H1 (cell line): ENCODE measurements around the gene COL19A1. TPM values are rescaled to one million over a fixed set of nuclear protein-coding genes. Genes with fewer than 3 reads are reported as not detected.

Experiments used
- CTCF ChIA-PET: fragments of 300-600 bp; sonication (Branson Sonifier 250); formaldehyde crosslinking; loops from one replicate; lab custom pipeline; 2021; ENCODE audit not compliant: partially characterized antibody; lab: Charles Lee
- POLR2A ChIA-PET: fragments of 300-600 bp; sonication (Branson Sonifier 250); formaldehyde crosslinking; loops from one replicate; lab custom pipeline; 2021; ENCODE audit warnings: inconsistent platforms; ENCODE audit not compliant: partially characterized antibody; lab: Charles Lee
- DNase-seq, 2 experiments: peaks; one replicate each; pipeline versions ENCODE4 v3.0.0 to v3.0.0-alpha.2; 2010 to 2022; ENCODE audit warnings: low spot score in 2 of 2, low read depth in 1 of 2, mixed read lengths in 1 of 2
- FAIRE-seq: peaks from 2 replicates; lab custom pipeline; 2011; peaks lifted over from hg19 to GRCh38; lab: Jason Lieb, UNC
- H2AFZ ChIP-seq: 2 replicates; pipeline ENCODE4 v1.8.1; 2012; ENCODE audit warnings: low read length, inconsistent platforms
- H2AK5ac ChIP-seq: 2 replicates; pipeline ENCODE4 v1.6.1; 2013; ENCODE audit warnings: low read depth, low read length
- H2BK120ac ChIP-seq: replicated peaks from 2 replicates; pipeline ENCODE3; 2013; ENCODE audit warnings: low read depth, low read length, inconsistent platforms
- H2BK12ac ChIP-seq: 2 replicates; pipeline ENCODE4 v1.6.1; 2013; ENCODE audit warnings: low read depth, low read length
- H2BK15ac ChIP-seq: 2 replicates; pipeline ENCODE4 v1.6.1; 2013; ENCODE audit warnings: low read length
- H2BK20ac ChIP-seq: 2 replicates; pipeline ENCODE4 v1.6.1; 2013; ENCODE audit warnings: low read length
- H2BK5ac ChIP-seq: 2 replicates; pipeline ENCODE4 v1.6.1; 2013; ENCODE audit warnings: low read depth, low read length
- H3K14ac ChIP-seq: 2 replicates; pipeline ENCODE4 v1.6.1; 2013; ENCODE audit warnings: inconsistent platforms; ENCODE audit not compliant: insufficient read length
- H3K18ac ChIP-seq: 2 replicates; pipeline ENCODE4 v1.6.1; 2013; ENCODE audit warnings: low read length; ENCODE audit errors: extremely low read depth
- H3K23ac ChIP-seq: 2 replicates; pipeline ENCODE4 v1.6.1; 2013; ENCODE audit warnings: inconsistent platforms; ENCODE audit not compliant: insufficient read length
- H3K23me2 ChIP-seq: 2 replicates; pipeline ENCODE4 v1.6.1; 2013; ENCODE audit warnings: low read depth, low read length
- H3K27ac ChIP-seq: 2 replicates; pipeline ENCODE4 v1.6.1; 2011; ENCODE audit warnings: low read depth, low read length, inconsistent platforms
- H3K27me3 ChIP-seq, 4 experiments: replicated peaks in 1 of 4; 1 replicate in 1 of 4; 2 replicates in 3 of 4; pipeline versions ENCODE4 v1.6.1 to v1.8.1; 2011 to 2013; ENCODE audit warnings: low read length in 3 of 4, mild to moderate bottlenecking in 3 of 4, inconsistent platforms in 2 of 4, mixed read lengths in 2 of 4, moderate library complexity in 1 of 4; ENCODE audit not compliant: control insufficient read depth in 3 of 4, insufficient read depth in 3 of 4; ENCODE audit errors: extremely low read depth in 1 of 4
- H3K36me3 ChIP-seq, 4 experiments: 2 replicates each; pipeline versions ENCODE4 v1.6.1 to v1.8.1; 2011 to 2013; ENCODE audit warnings: mild to moderate bottlenecking in 4 of 4, low read length in 3 of 4, moderate library complexity in 2 of 4, control low read depth in 1 of 4, inconsistent platforms in 1 of 4; ENCODE audit not compliant: insufficient read depth in 4 of 4, control insufficient read depth in 2 of 4
- H3K4ac ChIP-seq: replicated peaks from 2 replicates; pipeline ENCODE3; 2013; ENCODE audit warnings: low read length, low read depth, mixed read lengths, inconsistent platforms; ENCODE audit not compliant: insufficient read length
- H3K4me1 ChIP-seq, 4 experiments: replicated peaks in 1 of 4; 1 replicate in 1 of 4; 2 replicates in 3 of 4; pipeline versions ENCODE4 v1.6.1 to v1.8.1; 2011 to 2013; ENCODE audit warnings: low read length in 3 of 4, inconsistent platforms in 2 of 4, mixed read lengths in 1 of 4; ENCODE audit not compliant: insufficient read depth in 4 of 4, control insufficient read depth in 3 of 4
- H3K4me2 ChIP-seq, 2 experiments: 2 replicates each; pipeline versions ENCODE4 v1.6.1 to v1.8.1; 2011 to 2013; ENCODE audit warnings: low read depth in 2 of 2, low read length in 2 of 2, control low read depth in 1 of 2, inconsistent platforms in 1 of 2, mild to moderate bottlenecking in 1 of 2; ENCODE audit not compliant: insufficient read depth in 1 of 2
- H3K4me3 ChIP-seq, 4 experiments: fragments of 200-600, 300-600 bp in 1 of 4; sonication (generic), shearing (Covaris generic), sonication (Bioruptor Twin) in 1 of 4; 2 replicates each; pipeline versions ENCODE4 v1.5.1 to v1.8.1; 2011 to 2016; ENCODE audit warnings: low read length in 4 of 4, low read depth in 3 of 4, control low read depth in 2 of 4, inconsistent platforms in 2 of 4, mild to moderate bottlenecking in 2 of 4, mixed read lengths in 1 of 4, moderate library complexity in 1 of 4; ENCODE audit not compliant: insufficient read depth in 2 of 4; ENCODE audit errors: extremely low read depth in 1 of 4
- H3K56ac ChIP-seq: replicated peaks from 2 replicates; pipeline ENCODE3; 2013; ENCODE audit warnings: low read depth, mild to moderate bottlenecking, mixed read lengths, low read length, inconsistent platforms; ENCODE audit not compliant: insufficient read length
- H3K79me1 ChIP-seq: 2 replicates; pipeline ENCODE4 v1.6.1; 2013; ENCODE audit warnings: low read depth, low read length, control low read depth
- H3K79me2 ChIP-seq, 2 experiments: 2 replicates each; pipeline versions ENCODE4 v1.6.1 to v1.8.1; 2012 to 2013; ENCODE audit warnings: low read length in 2 of 2, mild to moderate bottlenecking in 2 of 2, inconsistent platforms in 1 of 2; ENCODE audit not compliant: insufficient read depth in 2 of 2, control insufficient read depth in 1 of 2
- H3K9ac ChIP-seq, 4 experiments: replicated peaks in 1 of 4; 1 replicate in 1 of 4; 2 replicates in 3 of 4; pipeline versions ENCODE4 v1.6.1 to v1.8.1; 2011 to 2013; ENCODE audit warnings: low read depth in 3 of 4, low read length in 3 of 4, control low read depth in 2 of 4, mild to moderate bottlenecking in 2 of 4, moderate library complexity in 2 of 4, inconsistent platforms in 1 of 4; ENCODE audit errors: extremely low read depth in 1 of 4
- H3K9me3 ChIP-seq, 2 experiments: 2 replicates each; pipeline versions ENCODE4 v1.6.1 to v1.8.1; 2012 to 2013; ENCODE audit warnings: mild to moderate bottlenecking in 2 of 2, moderate library complexity in 2 of 2, control low read depth in 1 of 2, inconsistent platforms in 1 of 2, low read depth in 1 of 2, low read length in 1 of 2, mixed read lengths in 1 of 2; ENCODE audit not compliant: insufficient read depth in 2 of 2
- H4K20me1 ChIP-seq, 2 experiments: replicated peaks in 1 of 2; 2 replicates each; pipeline versions ENCODE3 to v1.8.1; 2011 to 2013; ENCODE audit warnings: inconsistent platforms in 2 of 2, low read length in 2 of 2, mild to moderate bottlenecking in 1 of 2; ENCODE audit not compliant: insufficient read depth in 2 of 2, control insufficient read depth in 1 of 2
- H4K5ac ChIP-seq: 2 replicates; pipeline ENCODE4 v1.6.1; 2013; ENCODE audit warnings: low read length, low read depth, mixed read lengths, inconsistent platforms; ENCODE audit not compliant: insufficient read length
- H4K8ac ChIP-seq: 2 replicates; pipeline ENCODE4 v1.8.0; 2013; ENCODE audit warnings: mild to moderate bottlenecking, moderate library complexity, low read length, inconsistent platforms; ENCODE audit not compliant: insufficient read depth; ENCODE audit errors: extremely low read depth
- H4K91ac ChIP-seq: replicated peaks from 2 replicates; pipeline ENCODE3; 2013; ENCODE audit warnings: low read length, mixed read lengths, inconsistent platforms; ENCODE audit not compliant: insufficient read length
- POLR2A ChIP-seq, 2 experiments: IDR thresholded peaks; 1 replicate in 1 of 2; 2 replicates in 1 of 2; pipeline ENCODE4 v1.6.1; 2011; ENCODE audit warnings: low read depth in 2 of 2, low read length in 2 of 2, mild to moderate bottlenecking in 2 of 2; ENCODE audit errors: control extremely low read depth in 1 of 2
- TAF7 ChIP-seq: optimal IDR thresholded peaks from 2 replicates; pipeline ENCODE3; 2011; ENCODE audit warnings: low read depth, mild to moderate bottlenecking, inconsistent platforms, low read length, moderate library complexity, borderline replicate concordance
- WGBS, 2 experiments: shearing (Covaris generic) in 1 of 2; methylation state at CpG; one replicate each; pipeline versions ENCODE4 v1.1.6 to v1.1.7; 2013 to 2015; ENCODE audit warnings: low lambda C conversion rate in 2 of 2, mixed read lengths in 2 of 2, inconsistent platforms in 1 of 2, low coverage in 1 of 2, missing lambda C conversion rate in 1 of 2; ENCODE audit not compliant: insufficient replicate concordance in 2 of 2, insufficient coverage in 1 of 2, insufficient read length in 1 of 2; ENCODE audit errors: extremely low coverage in 1 of 2, missing lambda C conversion rate in 1 of 2; 5-methylcytosine and 5-hydroxymethylcytosine counted together
- polyA plus RNA-seq, 7 experiments: library from polyadenylated mRNA; depleted of rRNA in 3 of 7; stranded (reverse) in 5 of 7; unstranded in 2 of 7; fragments of >200 nt in 5 of 7; fragments of 200-250 nt in 2 of 7; gene quantifications; 1 replicate in 5 of 7; 2 replicates in 1 of 7; 4 replicates in 1 of 7; pipeline versions ENCODE4 v1.2.1 to v1.2.3, GENCODE V29; 2011 to 2013; ENCODE audit warnings: missing spikeins in 2 of 7, mixed read lengths in 2 of 7
- total RNA-seq: library from RNA; stranded (reverse); fragmentation: NEBNext Ultra II Directional; extraction: Animal tissue kit (Norgen Biotek cat#: 25700); gene quantifications from 2 replicates; pipeline ENCODE4 v1.2.1, GENCODE V29; 2021

COL19A1 gene
- total and polyA plus RNA-seq, 2 of the 8 experiments (the other 6 are each of a cell fraction or from before 2014, with no cell fraction given), result not detected

DNA sequence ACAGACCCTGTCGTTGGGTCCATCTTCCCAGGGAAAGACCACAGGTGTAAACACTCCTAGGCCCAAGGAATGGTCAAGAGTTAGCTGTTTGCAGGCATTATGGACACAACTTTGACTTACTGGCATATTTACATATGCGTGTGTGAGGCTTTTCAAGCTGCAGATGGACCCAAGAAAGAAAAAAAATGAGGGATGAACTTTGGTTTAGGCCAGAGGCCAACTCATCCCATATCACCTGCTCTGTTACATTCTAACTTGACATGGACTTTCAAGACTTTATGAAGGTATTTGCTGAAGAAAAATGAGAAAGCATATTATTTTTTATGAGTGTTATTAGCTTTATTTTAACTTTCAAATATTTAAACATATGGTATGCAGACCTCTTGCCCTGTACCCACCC lies 6.9 kb downstream of the COL19A1 start:
- CTCF ChIA-PET, result interaction anchor here (0.9 to 1.9 kb wide), 3 partner anchors 19 to 194 kb away, joined by 3 to 6 read pairs (median 4); partner anchors contain the start of gene LMBRD1
- Histone ChIP-seq H3K23ac (no peak overlapping the region), H3K9ac (no peak overlapping the region), H4K8ac (no peak overlapping the region), H3K4me1 (0 out of 7 replicates have a peak, but pooled peaks cover 0 to 2% (median 0%) of the 10 kb centered on the region in 4 experiments), H3K79me1 (no peaks in the 10 kb centered on the region), H3K18ac (no peak overlapping the region), H2BK120ac (no peak overlapping the region), H2BK20ac (no peak overlapping the region), H4K20me1 (no peaks in the 10 kb centered on the region), H2BK12ac (no peak overlapping the region), H2AK5ac (no peak overlapping the region), H3K27me3 (no peaks in the 10 kb centered on the region; a peak in 1 of 7 replicates), H4K5ac (no peak overlapping the region), H3K56ac (no peak overlapping the region), H3K4ac (no peak overlapping the region), H3K79me2 (no peaks in the 10 kb centered on the region), H3K4me2 (no peak overlapping the region), H3K36me3 (no peaks in the 10 kb centered on the region), H2BK15ac (no peak overlapping the region), H3K27ac (no peak overlapping the region), H3K23me2 (no peaks in the 10 kb centered on the region), H2BK5ac (no peak overlapping the region), H4K91ac (no peak overlapping the region), H3K4me3 (no peak overlapping the region), H3K14ac (no peak overlapping the region), H2AFZ (no peak overlapping the region), H3K9me3 (no peaks in the 10 kb centered on the region)
- POLR2A ChIA-PET, result no interaction called here
- WGBS, 2 experiments, result 84% methylated on average over 2 of the region's 2 CpGs; no CpG with 5 or more reads in 1 of the 2 experiments
- TF ChIP-seq POLR2A (IDR thresholded peaks at IDR 0.05; ENCODE audit: control extremely low read depth in 1 of 2, low read depth in 2 of 2, low read length in 2 of 2) (no peak), TAF7 (no peak)
- DNase-seq, result no peak
- no peak for FAIRE-seq
